Measurements from ENCODE around the gene ACVRL1.

Gene ACVRL1

DNA sequence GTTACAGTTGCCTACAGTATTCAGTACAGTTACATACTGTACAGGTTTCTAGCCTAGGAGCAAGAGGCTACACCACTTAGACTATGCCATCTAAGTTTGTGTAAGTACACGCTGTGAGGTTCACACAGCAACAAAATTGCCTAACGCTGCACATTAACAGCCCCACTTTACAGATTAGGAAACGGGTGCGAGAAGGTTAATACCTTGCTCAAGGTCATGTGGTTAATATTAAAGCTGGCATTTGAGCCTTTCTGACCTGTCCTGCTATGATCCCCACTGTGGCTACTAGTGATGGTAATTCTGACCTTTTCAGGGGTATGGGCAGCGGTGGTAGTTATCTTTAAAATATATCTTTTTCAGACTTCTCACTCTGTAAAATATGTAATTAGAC, 65.1 kb downstream of the ACVRL1 start:
- Histone ChIP-seq H3K27ac (ENCODE audit: low read depth, low read length) (no peak overlapping the region), H3K79me2 (ENCODE audit: control insufficient read depth, low read length) (peaks cover 38% of the 10 kb centered on the region), H3K9me3 (ENCODE audit: control insufficient read depth, insufficient read depth, low read length) (no peaks in the 10 kb centered on the region), H4K20me1 (ENCODE audit: control insufficient read depth, insufficient read depth, low read depth, low read length) (peaks cover 19% of the 10 kb centered on the region), H3K4me2 (ENCODE audit: low read length) (no peak overlapping the region), H3K9me2 (replicated peaks; ENCODE audit: control insufficient read depth, low read length) (no peaks in the 10 kb centered on the region), H3F3A (ENCODE audit: control insufficient read depth, insufficient read depth) (peaks cover 5% of the 10 kb centered on the region), H3K4me1 (ENCODE audit: control insufficient read depth, low read length) (peaks cover 27% of the 10 kb centered on the region), H3K27me3 (ENCODE audit: control insufficient read depth, low read length) (no peaks in the 10 kb centered on the region), H3K36me3 (ENCODE audit: control insufficient read depth, low read length) (peaks cover 12% of the 10 kb centered on the region), H3K4me3 (ENCODE audit: low read length) (no peak overlapping the region)
- TF ChIP-seq CTCF (IDR thresholded peaks at IDR 0.05; ENCODE audit: low read depth, low read length, poor library complexity, severe bottlenecking), result no peak

DNA sequence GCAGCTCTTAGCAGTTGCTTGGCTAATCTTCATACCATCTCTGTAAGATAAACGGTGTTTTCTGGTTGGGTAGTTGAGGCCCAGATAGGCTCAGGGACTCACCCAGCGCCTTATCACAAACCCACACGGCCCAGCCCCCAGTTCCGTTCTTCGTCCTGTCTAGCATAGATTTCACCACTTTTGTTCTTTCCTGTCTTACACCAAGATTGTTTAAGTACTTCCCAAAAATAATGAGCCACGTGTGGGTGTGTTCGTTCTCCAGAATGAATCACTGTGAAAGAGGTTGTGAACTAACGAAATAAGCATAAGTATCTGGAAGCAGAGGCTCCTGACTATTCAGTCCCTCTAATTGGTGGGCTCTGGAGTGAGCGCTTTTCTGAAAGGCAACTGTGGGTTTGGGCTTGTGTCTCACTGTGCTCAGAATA, 65.6 kb downstream of the ACVRL1 start:
- H3K9me3 ChIP-seq (ENCODE audit: control insufficient read depth, insufficient read depth, low read length), result no peaks in the 10 kb centered on the region
- peaks cover 12% of the 10 kb centered on the region for H3K36me3 ChIP-seq (ENCODE audit: control insufficient read depth, low read length)
- H3K27me3 ChIP-seq (ENCODE audit: control insufficient read depth, low read length), result no peaks in the 10 kb centered on the region
- TF ChIP-seq CTCF (IDR thresholded peaks at IDR 0.05; ENCODE audit: low read depth, low read length, poor library complexity, severe bottlenecking) (no peak), EZH2phosphoT487 (IDR thresholded peaks at IDR 0.05; ENCODE audit: borderline replicate concordance, low read length) (no peak)
- peaks cover 19% of the 10 kb centered on the region for H4K20me1 ChIP-seq (ENCODE audit: control insufficient read depth, insufficient read depth, low read depth, low read length)
- no peak overlapping the region for H3K4me3 ChIP-seq (ENCODE audit: low read length)
- no peak overlapping the region for H3K4me2 ChIP-seq (ENCODE audit: low read length)
- no peak overlapping the region for H3K27ac ChIP-seq (ENCODE audit: low read depth, low read length)
- H3K4me1 ChIP-seq (ENCODE audit: control insufficient read depth, low read length), result peaks cover 27% of the 10 kb centered on the region
- peaks cover 38% of the 10 kb centered on the region for H3K79me2 ChIP-seq (ENCODE audit: control insufficient read depth, low read length)
- no peaks in the 10 kb centered on the region for H3K9me2 ChIP-seq (replicated peaks; ENCODE audit: control insufficient read depth, low read length)
- H3F3A ChIP-seq (ENCODE audit: control insufficient read depth, insufficient read depth), result peaks cover 5% of the 10 kb centered on the region
